GM18508 (cell line): Measurements from ENCODE around the gene TERF2IP.

Experiments
- ATAC-seq: cut with Tn5 transposase; IDR thresholded peaks from one replicate; pipeline ENCODE4 v1.9.1; 2021; ENCODE audit warnings: moderate number of reproducible peaks; ENCODE audit not compliant: insufficient read depth, unreplicated experiment

TERF2IP gene

GRCh38 chr16:75632857-75633256, 14.7 kb upstream of the TERF2IP start:
- ATAC-seq, result no peak

- ATAC-seq, result no peak
Observed at GRCh38 chr16:75635036-75635435, 12.5 kb upstream of the TERF2IP start.

- ATAC-seq, result no peak
Observed at GRCh38 chr16:75640598-75640997, 7.0 kb upstream of the TERF2IP start.

- no peak for ATAC-seq
Observed at GRCh38 chr16:75644240-75645012, 3.1 kb upstream of the TERF2IP start.

- ATAC-seq, result peak; percentile 12
Observed at GRCh38 chr16:75647112-75647491, 471 bp upstream of the TERF2IP start.

- ATAC-seq, result peak; percentile 21
Observed at GRCh38 chr16:75648265-75649076, 898 bp downstream of the TERF2IP start.

- ATAC-seq, result no peak
Observed at GRCh38 chr16:75653922-75654321, 6.3 kb downstream of the TERF2IP start.

- ATAC-seq, result no peak
Observed at GRCh38 chr16:75658175-75658574, 10.6 kb downstream of the TERF2IP start.

GRCh38 chr16:75660321-75660720, 12.7 kb downstream of the TERF2IP start:
- no peak for ATAC-seq

- no peak for ATAC-seq
Observed at GRCh38 chr16:75660726-75661302, 13.2 kb downstream of the TERF2IP start.

GRCh38 chr16:75667503-75667902, 19.9 kb downstream of the TERF2IP start:
- no peak for ATAC-seq

- no peak for ATAC-seq
Observed at GRCh38 chr16:75676909-75677308, 29.3 kb downstream of the TERF2IP start, which contains the start of gene CPHXL2. CPHXL2 (minus strand) TSS chr16:75677009; CDS start chr16:75676999, 10 bp downstream.

GRCh38 chr16:75679366-75679765, 31.8 kb downstream of the TERF2IP start:
- ATAC-seq, result no peak

GRCh38 chr16:75682308-75682707, 34.7 kb downstream of the TERF2IP start:
- no peak for ATAC-seq

GRCh38 chr16:75687361-75687760, 39.8 kb downstream of the TERF2IP start:
- ATAC-seq, result no peak

GRCh38 chr16:75695708-75696107, 48.1 kb downstream of the TERF2IP start:
- no peak for ATAC-seq

GRCh38 chr16:75697571-75697970, 50.0 kb downstream of the TERF2IP start:
- ATAC-seq, result no peak

GRCh38 chr16:75701361-75701760, 53.8 kb downstream of the TERF2IP start, which contains the start of gene DUXB:
DUXB (minus strand) TSS chr16:75701461; CDS start chr16:75701418, 43 bp downstream.
- ATAC-seq, result no peak

GRCh38 chr16:75702242-75702641, 54.7 kb downstream of the TERF2IP start:
- ATAC-seq, result no peak

GRCh38 chr16:75703306-75703705, 55.7 kb downstream of the TERF2IP start:
- ATAC-seq, result no peak
